ENCODE measurements around the gene ATP5MC2.
"Not testable (repeated sequence)": the region's sequence is repeated elsewhere in the genome, so short reads cannot be mapped to it uniquely, and the experiment has no call there.

Gene ATP5MC2

GRCh38 chr12:53646300-53646699, 29.6 kb downstream of the ATP5MC2 start:
- not testable (repeated sequence) for DNase-seq (ENCODE audit: low read depth in 2 of 2)

- DNase-seq (ENCODE audit: low read depth in 2 of 2): no peak
Measured at GRCh38 chr12:53645165-53645564, 30.7 kb downstream of the ATP5MC2 start.

DNA sequence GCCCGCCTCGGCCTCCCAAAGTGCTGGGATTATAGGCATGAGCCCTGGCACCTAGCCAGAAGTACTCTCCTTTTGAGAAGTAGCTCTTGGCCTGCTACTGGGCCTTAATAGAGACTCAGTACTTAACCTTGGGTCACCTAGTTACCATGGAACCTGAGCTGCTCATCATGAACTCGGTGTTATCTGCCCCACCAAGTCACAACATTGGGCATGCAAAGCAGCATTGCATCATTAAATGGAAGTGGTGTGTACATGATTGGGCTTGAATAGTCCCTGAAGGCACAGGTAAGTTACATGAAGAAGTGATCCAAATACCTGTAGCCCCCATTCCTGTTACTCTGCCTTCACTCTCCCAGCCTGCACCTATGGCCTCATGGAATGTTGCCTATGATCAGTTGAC, 31.8 kb downstream of the ATP5MC2 start:
- no peak for DNase-seq (ENCODE audit: low read depth in 2 of 2)

- no peak for DNase-seq (ENCODE audit: low read depth in 2 of 2)
Measured at GRCh38 chr12:53643232-53643979, 32.5 kb downstream of the ATP5MC2 start.

DNA sequence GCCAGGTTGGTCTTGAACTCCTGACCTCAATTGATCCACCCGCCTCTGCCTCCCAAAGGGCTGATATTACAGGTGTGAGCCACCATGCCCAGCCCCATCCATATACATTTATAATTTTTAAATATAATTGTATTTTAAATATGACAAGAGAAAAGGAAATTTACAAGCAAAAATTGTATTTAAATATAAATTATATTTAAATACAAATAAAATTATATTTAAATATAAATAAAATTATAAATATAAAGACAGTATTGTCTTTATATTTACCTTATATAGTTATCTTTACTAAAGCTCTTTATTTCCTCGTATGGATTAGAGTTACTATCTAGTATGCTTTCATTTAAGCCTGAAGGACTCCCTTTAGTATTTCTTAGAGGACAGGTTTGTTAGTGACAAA, 37.8 kb downstream of the ATP5MC2 start:
- no peak for DNase-seq (ENCODE audit: low read depth in 2 of 2)

- no peak for DNase-seq (ENCODE audit: low read depth in 2 of 2)
Measured at GRCh38 chr12:53636641-53637040, 39.2 kb downstream of the ATP5MC2 start.

DNA sequence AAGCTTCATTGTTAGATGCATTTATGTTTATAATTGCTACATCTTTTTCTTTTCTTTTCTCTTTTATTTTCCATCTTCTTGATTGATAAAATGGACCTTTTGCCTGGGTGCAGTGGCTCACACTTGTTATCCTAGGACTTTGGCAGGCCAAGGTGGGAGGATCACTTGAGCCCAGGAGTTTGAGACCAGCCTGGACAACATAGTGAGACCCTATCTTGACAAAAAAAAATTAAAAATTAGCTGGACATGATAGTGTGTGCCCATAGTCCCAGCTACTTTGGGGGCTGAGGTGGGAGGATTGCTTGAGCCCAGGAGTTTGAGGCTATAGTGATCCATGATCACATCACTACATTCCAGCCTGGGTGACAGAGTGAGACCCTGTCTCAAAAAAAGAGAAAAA, 40.2 kb downstream of the ATP5MC2 start:
- DNase-seq (ENCODE audit: low read depth in 2 of 2): not testable (repeated sequence)

DNA sequence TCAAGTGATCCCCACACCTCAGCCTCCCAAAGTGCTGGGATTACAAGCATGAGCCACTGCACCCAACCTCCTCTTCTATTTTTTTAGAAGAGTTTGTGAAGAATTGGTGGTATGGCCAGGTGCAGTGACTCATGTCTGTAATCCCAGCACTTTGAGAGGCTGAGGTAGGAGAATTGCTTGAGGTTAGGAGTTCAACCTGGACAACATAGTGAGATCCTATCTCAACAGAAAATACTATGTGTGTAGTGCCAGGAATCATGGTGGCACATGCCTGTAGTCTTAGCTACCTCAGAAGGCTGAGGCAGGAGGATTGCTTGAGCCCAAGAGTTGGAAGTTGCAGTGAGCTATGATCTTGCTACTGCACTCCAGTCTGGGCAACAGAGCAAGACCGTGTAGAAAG, 44.2 kb downstream of the ATP5MC2 start:
- no peak for DNase-seq (ENCODE audit: low read depth in 2 of 2)

GRCh38 chr12:53627919-53628318, 48.0 kb downstream of the ATP5MC2 start:
- DNase-seq (ENCODE audit: low read depth in 2 of 2): no peak

- no peak for DNase-seq (ENCODE audit: low read depth in 2 of 2)
Measured at GRCh38 chr12:53626702-53627169, 49.1 kb downstream of the ATP5MC2 start.

- DNase-seq (ENCODE audit: low read depth in 2 of 2): peak; percentile 93 to 96
Measured at GRCh38 chr12:53625946-53626701, 49.8 kb downstream of the ATP5MC2 start, which contains the start of gene ATF7. Gene ATF7, minus strand, starts transcription at chr12:53626382. Its CDS starts 25,382 bp downstream, at chr12:53601000.

GRCh38 chr12:53625373-53625945, 50.4 kb downstream of the ATP5MC2 start:
- no peak for DNase-seq (ENCODE audit: low read depth in 2 of 2)

DNA sequence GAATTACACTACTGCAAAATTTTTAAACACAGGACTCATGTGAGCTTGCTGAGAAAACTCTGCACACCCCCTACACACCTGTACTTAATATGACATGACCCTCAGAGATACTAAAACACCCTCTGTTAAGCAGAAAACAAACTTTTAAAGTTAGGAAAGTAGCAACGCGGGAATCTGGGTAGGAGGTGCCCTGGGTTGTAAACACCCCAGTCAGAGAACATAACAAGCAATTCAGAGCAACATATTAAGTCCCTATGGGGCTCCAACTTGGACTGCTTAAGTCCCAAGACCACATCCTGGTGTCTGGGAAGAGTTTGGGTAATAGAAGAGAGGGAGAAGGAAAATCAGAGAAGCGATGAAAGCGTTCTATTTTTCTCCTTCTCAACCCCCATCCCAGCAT, 50.9 kb downstream of the ATP5MC2 start:
- no peak for DNase-seq (ENCODE audit: low read depth in 2 of 2)

GRCh38 chr12:53624458-53624857, 51.4 kb downstream of the ATP5MC2 start:
- no peak for DNase-seq (ENCODE audit: low read depth in 2 of 2)

- no peak for DNase-seq (ENCODE audit: low read depth in 2 of 2)
Measured at GRCh38 chr12:53623548-53624385, 52.1 kb downstream of the ATP5MC2 start.

DNA sequence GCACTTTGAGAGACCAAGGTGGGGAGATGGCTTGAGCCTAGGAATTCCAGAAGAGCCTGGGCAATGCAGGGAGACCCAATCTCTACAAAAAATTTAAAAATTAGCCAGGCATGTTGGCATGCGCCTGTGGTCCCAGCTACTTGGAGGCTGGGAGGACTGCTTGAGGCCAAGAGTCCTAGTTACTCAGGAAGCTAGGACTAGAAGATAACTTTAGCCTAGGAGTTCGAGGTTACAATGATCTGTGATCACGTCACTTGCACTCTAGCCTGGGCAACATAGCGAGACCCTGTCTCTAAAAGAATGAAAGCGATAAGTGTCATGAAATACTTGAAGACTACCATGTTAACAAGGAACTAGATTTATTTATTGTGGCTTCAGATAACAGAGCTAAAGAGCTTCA, 53.2 kb downstream of the ATP5MC2 start:
- no peak for DNase-seq (ENCODE audit: low read depth in 2 of 2)

DNA sequence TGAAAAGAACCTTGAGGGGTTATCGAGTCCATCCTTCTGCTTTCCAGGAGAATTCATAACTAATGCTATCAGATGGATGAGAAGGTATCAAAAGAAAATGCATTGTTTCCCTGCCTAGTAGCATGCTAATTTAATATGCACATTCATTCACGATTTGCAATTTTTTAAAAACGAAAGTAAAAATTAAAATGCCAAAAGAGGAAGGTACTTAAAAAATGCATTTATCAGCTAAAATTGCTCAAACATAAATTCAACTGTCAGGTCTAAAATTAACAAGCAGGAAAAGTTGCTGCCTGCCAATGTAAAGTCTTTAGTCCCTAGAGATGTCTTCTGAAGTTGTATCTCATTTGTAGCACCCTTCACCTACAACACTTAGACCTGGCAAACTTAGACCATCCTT, 57.6 kb downstream of the ATP5MC2 start:
- no peak for DNase-seq (ENCODE audit: low read depth in 2 of 2)

GRCh38 chr12:53617700-53618099, 58.2 kb downstream of the ATP5MC2 start:
- DNase-seq (ENCODE audit: low read depth in 2 of 2): no peak

DNA sequence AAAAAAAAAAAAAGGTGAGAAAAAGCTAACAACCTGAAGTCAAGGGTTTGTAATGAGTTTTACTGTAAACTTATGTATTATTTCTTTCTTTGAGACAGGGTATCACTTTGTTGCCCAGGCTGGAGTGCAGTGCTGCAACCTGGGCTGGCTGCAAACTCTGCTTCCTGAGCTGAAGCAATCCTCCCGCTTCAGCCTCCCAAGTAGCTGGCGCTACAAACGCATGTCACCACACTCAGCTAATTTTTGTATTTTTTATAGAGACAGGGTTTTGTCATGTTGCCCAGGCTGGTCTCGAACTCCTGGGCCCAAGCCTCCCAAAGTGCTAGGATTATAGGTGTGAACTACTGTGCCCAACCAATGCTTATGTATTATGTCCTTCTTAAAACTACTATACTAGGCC, 58.9 kb downstream of the ATP5MC2 start:
- no peak for DNase-seq (ENCODE audit: low read depth in 2 of 2)
